SK-N-SH (cell line): ENCODE data around the gene TBC1D3K. TPM values are rescaled to one million over a fixed set of nuclear protein-coding genes. Genes with fewer than 3 reads are reported as not detected.

Source experiments
- polyA plus RNA-seq, 3 experiments: library from polyadenylated mRNA; depleted of rRNA; stranded (reverse); fragments of >200 nt; gene quantifications; 2 replicates each; pipeline ENCODE4 v1.2.3, GENCODE V29; 2012
- small RNA-seq, 7 experiments: library from RNA; depleted of rRNA; stranded (forward); fragments of <200 nt; gene quantifications; one replicate each; pipeline ENCODE3, GENCODE V24; 2012

TBC1D3K gene
- polyA plus RNA-seq, 1 of the 3 experiments (the other 2 are of a cell fraction), result not detected

Small RNAs within 50 kb of the gene (small RNA-seq; reads per million reads assigned to genes)
- gene RF00001, result 0 reads per million in 7 experiments
- gene RNU6-489P, result 0 reads per million in 7 experiments

Other genes with a start within 250 kb of the TBC1D3K start
- gene HNF1B, start 179.4 kb upstream of the TBC1D3K start, polyA plus RNA-seq (2012; rRNA removed), result not detected in 2 replicates
- 15.8 and 19.9 TPM in 2 replicates for gene TBC1D3L, start 64.6 kb downstream of the TBC1D3K start, polyA plus RNA-seq (2012; rRNA removed)
- gene TBC1D3D, start 79.6 kb downstream of the TBC1D3K start, polyA plus RNA-seq (2012; rRNA removed), result 0.10 and 0.19 TPM in 2 replicates
- not detected in 2 replicates for gene TBC1D3C, start 144.2 kb downstream of the TBC1D3K start, polyA plus RNA-seq (2012; rRNA removed)
- gene TBC1D3E, start 203.5 kb downstream of the TBC1D3K start, polyA plus RNA-seq (2012; rRNA removed), result not detected in 2 replicates